SJCRH30 (cell line): ENCODE measurements around the gene MPST. TPM values are rescaled to one million over a fixed set of nuclear protein-coding genes. Genes with fewer than 3 reads are reported as not detected.

ENCODE experiments used
- DNase-seq, 2 experiments: peaks; one replicate each; pipeline ENCODE4 v3.0.0-alpha.2; 2015 to 2020
- H3K27ac ChIP-seq: fragments of 250-450 bp; sonication (Bioruptor Pico); 2 replicates; pipeline ENCODE4 v1.5.1; 2020; ENCODE audit warnings: mild to moderate bottlenecking, moderate library complexity
- H3K27me3 ChIP-seq: fragments of 250-450 bp; sonication (Bioruptor Pico); 2 replicates; pipeline ENCODE4 v1.5.1; 2020; ENCODE audit warnings: mild to moderate bottlenecking, moderate library complexity
- H3K36me3 ChIP-seq: fragments of 250-450 bp; sonication (Bioruptor Pico); 2 replicates; pipeline ENCODE4 v1.5.1; 2020; ENCODE audit warnings: mild to moderate bottlenecking, moderate library complexity
- H3K4me1 ChIP-seq: fragments of 250-450 bp; sonication (Bioruptor Pico); 2 replicates; pipeline ENCODE4 v1.5.1; 2020; ENCODE audit warnings: mild to moderate bottlenecking, moderate library complexity
- H3K4me3 ChIP-seq: fragments of 250-450 bp; sonication (Bioruptor Pico); 2 replicates; pipeline ENCODE4 v1.5.1; 2020; ENCODE audit warnings: mild to moderate bottlenecking, moderate library complexity
- H3K9me3 ChIP-seq: fragments of 250-450 bp; sonication (Bioruptor Pico); replicated peaks from 2 replicates; pipeline ENCODE4 v1.5.1; 2020; ENCODE audit warnings: mild to moderate bottlenecking, moderate library complexity
- total RNA-seq: library from RNA; depleted of rRNA; stranded (reverse); fragments of >200 nt; shearing (Covaris generic); gene quantifications from 2 replicates; pipeline ENCODE4 v1.2.3, GENCODE V29; 2014

MPST gene
- total RNA-seq, 1 experiment from 2014 or later = 58.7 TPM

DNA sequence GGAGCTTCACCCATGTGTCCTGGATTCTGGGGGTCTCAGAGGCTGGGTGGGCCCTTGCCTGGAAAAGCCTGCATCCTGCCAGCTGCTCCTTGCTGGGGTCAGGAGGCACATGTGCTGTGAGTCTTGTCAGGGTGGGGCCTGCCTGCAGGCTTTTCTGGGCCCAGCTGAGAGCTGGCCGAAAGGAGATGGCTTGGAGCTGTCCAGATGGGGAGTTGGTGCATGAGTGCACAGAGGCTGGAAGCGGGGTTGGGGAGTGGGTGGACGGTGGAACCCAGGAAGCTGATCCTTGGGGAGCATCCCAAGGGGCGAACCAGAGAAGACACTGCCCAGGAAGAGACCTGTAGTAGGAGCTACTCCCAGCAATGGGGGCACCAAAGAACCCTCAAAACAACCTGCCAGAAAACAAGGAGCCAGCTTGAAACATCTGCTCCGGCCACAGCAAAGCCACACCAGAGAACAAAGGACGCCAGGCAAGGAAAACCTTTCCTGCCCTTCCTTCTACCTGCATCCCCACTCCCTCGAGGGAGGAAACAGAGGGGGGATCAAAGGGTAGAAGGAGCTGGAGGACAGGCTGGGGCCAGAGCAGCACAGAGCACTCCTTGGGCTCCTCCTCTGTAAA lies 23.8 kb downstream of the MPST start:
- Histone ChIP-seq H3K4me3 (no peak overlapping the region), H3K36me3 (no peaks in the 10 kb centered on the region), H3K27ac (no peak overlapping the region), H3K27me3 (no peaks in the 10 kb centered on the region), H3K4me1 (no peaks in the 10 kb centered on the region), H3K9me3 (no peaks in the 10 kb centered on the region)
- DNase-seq = no peak

DNA sequence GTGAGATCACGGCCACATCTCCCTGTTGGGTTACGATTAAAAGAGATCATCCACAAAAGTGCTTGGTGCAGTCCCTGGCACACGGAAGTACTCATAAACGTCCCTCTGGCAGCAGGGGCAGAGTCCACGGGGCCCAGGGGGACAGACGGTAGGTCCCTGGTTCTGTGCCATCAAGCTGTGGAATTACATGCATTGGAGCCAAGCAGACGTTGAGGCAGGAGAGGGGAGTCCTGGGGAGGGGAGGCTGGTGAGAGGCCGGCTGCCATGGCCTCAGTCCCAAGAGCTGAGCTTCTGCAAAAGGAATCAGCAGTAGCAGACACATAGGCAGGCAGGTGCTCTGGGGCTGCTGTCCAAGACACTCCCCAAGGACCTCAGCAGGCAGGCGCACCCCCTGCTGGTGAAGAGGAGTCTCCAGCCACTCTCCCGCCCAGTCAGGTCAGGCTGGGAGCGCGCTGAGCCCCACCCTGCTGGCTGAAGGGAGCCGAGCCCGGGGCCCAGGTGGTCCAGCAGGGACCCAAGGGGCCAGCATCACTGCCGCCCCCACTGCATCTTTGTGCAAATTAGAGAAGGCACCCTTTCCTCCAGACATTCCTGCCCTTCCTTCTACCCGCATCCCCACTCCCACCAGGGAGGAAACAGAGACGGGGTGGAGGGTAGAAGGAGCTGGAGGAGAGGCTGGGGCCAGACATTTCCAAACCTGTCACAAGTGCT lies 24.4 kb downstream of the MPST start:
- no peak overlapping the region for H3K27ac ChIP-seq
- H3K4me3 ChIP-seq = no peak overlapping the region
- no peaks in the 10 kb centered on the region for H3K9me3 ChIP-seq
- H3K27me3 ChIP-seq = no peaks in the 10 kb centered on the region
- DNase-seq = peak; percentile 49 to 55
- H3K4me1 ChIP-seq = no peaks in the 10 kb centered on the region
- H3K36me3 ChIP-seq = no peaks in the 10 kb centered on the region

DNA sequence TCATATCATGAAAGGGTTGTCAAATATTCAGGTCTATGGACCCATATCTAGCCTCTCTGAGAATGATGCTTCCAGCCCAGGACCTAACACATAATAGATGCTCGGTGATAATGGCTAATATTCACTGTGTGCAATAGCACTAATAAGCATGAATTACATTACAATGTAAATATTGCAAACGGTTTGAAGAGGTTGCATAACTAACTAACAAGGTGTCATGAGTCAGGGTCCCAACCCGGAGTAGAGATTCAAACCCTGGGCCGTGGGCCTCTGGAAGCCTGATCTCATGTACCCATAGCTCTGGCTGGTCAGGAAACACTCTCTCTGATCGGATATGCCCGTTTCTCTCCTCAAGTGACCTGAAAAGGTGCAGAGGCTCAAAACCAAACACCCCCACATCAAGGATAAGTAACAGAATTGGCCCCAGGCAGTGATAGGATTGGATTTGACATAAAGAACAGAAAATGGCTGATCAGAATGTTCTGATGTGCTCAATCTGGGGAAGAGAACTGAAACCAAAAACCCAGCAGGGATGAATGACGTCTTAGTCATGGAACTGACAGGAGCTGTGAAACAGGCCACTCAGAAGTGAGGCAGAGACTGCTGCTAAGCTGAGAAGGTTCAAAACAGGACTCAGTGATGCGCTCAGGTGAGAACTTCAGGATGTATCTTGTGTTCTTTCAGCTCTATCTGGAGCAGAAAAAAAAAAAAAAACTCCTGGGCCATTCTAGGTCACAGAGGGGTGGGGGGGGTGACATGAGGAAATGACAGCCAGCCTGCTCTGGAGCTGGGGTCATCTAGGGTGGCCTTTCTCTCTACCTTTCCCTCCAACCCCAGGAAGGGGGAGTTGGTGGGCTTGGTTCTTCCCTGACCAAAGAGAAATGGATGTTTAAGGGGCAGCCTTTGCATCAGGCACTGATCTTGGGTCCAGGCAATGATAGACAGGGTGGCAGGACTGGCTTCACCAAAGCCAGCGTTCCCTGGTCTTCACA lies 25.4 kb downstream of the MPST start:
- Histone ChIP-seq H3K9me3 (no peaks in the 10 kb centered on the region), H3K27ac (no peak overlapping the region), H3K4me3 (no peak overlapping the region), H3K36me3 (no peaks in the 10 kb centered on the region), H3K27me3 (no peaks in the 10 kb centered on the region; the same call in 1 of the 2 replicates), H3K4me1 (no peaks in the 10 kb centered on the region)
- DNase-seq = no peak

- no peak overlapping the region for H3K27ac ChIP-seq
- no peak for DNase-seq
- no peaks in the 10 kb centered on the region; the same call in 1 of the 2 replicates for H3K27me3 ChIP-seq
- H3K4me3 ChIP-seq = no peak overlapping the region
- no peaks in the 10 kb centered on the region for H3K36me3 ChIP-seq
- H3K9me3 ChIP-seq = no peaks in the 10 kb centered on the region
- no peaks in the 10 kb centered on the region for H3K4me1 ChIP-seq
Observed at GRCh38 chr22:37045958-37046357, 26.4 kb downstream of the MPST start.

GRCh38 chr22:37046589-37046988 lies 27.0 kb downstream of the MPST start:
- no peak overlapping the region for H3K4me3 ChIP-seq
- no peak for DNase-seq
- no peaks in the 10 kb centered on the region for H3K36me3 ChIP-seq
- no peak overlapping the region for H3K27ac ChIP-seq
- no peaks in the 10 kb centered on the region for H3K9me3 ChIP-seq
- no peaks in the 10 kb centered on the region for H3K4me1 ChIP-seq
- H3K27me3 ChIP-seq = no peaks in the 10 kb centered on the region; the same call in 1 of the 2 replicates

DNA sequence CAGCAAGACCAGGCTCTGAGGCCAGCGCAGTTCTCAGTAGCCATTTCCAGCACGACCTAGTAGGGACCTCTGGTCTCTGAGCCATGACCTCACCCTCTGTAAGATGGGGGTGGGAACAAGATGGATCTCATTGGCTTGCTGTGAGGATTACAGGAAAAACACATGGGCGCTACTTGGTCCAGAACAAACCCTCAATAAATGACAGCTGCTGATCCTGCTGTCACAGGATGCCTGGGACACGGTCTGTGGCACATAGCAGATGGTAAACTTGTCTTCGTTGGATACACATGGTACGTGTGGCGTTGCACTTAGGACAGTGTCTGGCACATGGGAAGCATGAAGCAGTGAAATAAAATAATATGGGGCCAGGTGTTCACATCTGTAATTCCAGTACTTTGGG lies 27.5 kb downstream of the MPST start:
- H3K27ac ChIP-seq = no peak overlapping the region
- H3K36me3 ChIP-seq = no peaks in the 10 kb centered on the region
- DNase-seq = no peak
- no peaks in the 10 kb centered on the region; the same call in 1 of the 2 replicates for H3K27me3 ChIP-seq
- H3K4me1 ChIP-seq = no peaks in the 10 kb centered on the region
- no peak overlapping the region for H3K4me3 ChIP-seq
- no peaks in the 10 kb centered on the region for H3K9me3 ChIP-seq

- Histone ChIP-seq H3K27me3 (no peaks in the 10 kb centered on the region; the same call in 1 of the 2 replicates), H3K4me3 (no peak overlapping the region), H3K4me1 (no peaks in the 10 kb centered on the region), H3K36me3 (no peaks in the 10 kb centered on the region), H3K9me3 (no peaks in the 10 kb centered on the region), H3K27ac (no peak overlapping the region)
- DNase-seq = no peak
Observed at GRCh38 chr22:37048133-37048532, 28.6 kb downstream of the MPST start.

DNA sequence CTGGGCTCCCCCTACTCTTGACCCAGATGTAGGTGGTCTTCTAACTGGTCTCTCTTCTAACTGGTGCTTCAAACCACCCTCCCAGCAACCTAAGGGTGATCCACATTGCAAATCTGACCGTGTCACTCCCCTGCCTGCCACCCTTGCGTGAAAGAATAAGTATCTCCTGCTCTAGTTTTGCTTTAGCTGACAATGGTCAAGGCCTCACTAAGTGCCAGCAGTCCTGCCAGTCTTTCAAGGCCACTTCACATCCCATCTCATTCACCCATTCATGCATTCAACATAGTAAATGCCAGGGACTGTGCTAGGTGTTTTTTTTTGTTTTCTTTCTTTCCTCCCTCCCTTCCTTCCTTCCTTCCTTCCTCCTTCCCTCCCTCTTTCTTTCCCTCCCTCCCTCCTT lies 29.7 kb downstream of the MPST start:
- no peak overlapping the region for H3K27ac ChIP-seq
- H3K9me3 ChIP-seq = no peaks in the 10 kb centered on the region
- H3K36me3 ChIP-seq = no peaks in the 10 kb centered on the region
- no peaks in the 10 kb centered on the region; the same call in 1 of the 2 replicates for H3K27me3 ChIP-seq
- no peak for DNase-seq
- H3K4me1 ChIP-seq = peaks cover 7% of the 10 kb centered on the region; the same call in 1 of the 2 replicates
- no peak overlapping the region for H3K4me3 ChIP-seq

- Histone ChIP-seq H3K27ac (no peak overlapping the region), H3K27me3 (no peaks in the 10 kb centered on the region; the same call in 1 of the 2 replicates), H3K9me3 (no peaks in the 10 kb centered on the region), H3K4me1 (peaks cover 9% of the 10 kb centered on the region; the same call in 1 of the 2 replicates), H3K4me3 (no peak overlapping the region), H3K36me3 (no peaks in the 10 kb centered on the region)
- no peak for DNase-seq
Observed at GRCh38 chr22:37050913-37051312, 31.4 kb downstream of the MPST start.

DNA sequence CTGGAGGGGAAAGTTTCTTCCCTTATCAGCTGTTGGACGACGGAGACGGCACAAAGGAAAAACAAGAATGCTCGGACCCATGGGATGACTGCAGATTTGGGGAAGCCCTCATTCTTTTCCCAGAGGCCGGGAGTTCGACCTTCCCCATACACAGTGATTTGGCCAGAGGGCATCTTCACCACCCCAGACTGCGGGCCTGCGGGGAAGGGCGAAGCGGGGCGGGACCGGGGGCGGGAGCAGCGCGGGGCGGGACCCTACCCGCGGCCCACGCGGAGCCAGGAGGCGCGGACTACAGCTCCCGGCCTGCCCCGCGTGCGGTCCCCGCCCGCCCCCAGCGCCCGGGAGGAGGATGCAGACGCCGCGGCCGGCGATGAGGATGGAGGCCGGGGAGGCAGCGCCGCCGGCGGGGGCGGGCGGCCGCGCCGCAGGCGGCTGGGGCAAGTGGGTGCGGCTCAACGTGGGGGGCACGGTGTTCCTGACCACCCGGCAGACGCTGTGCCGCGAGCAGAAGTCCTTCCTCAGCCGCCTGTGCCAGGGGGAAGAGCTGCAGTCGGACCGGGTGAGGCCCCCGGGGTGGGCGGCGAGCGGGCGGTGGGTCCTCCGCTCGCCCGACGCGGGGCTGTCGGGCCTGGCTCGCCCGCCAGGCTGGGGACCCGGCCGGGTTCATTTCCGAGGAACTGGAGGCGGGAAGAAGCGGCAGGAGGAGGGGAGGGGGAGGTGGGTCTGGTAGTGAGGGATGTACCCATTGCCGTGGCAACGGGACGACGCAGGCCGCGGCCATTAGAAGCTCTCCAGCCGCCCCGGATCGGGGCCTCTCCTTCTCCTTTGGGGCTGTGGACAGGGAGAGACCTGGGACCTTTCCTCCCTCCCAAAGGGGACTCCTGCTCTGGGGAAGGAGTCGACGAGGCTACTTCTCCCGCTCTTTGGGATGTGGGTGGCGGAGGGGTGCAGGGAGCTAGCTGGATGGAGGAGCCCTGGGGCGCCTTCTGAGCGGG lies 32.1 kb downstream of the MPST start, which contains the start of gene KCTD17:
Gene KCTD17 (plus strand): TSS at position 352 of the 995 bp plus-strand sequence. CDS start 19 bp downstream, at position 371.
- Histone ChIP-seq H3K27me3 (no peaks in the 10 kb centered on the region; the same call in 1 of the 2 replicates), H3K27ac (no peak within 1 kb of the TSS)

GRCh38 chr22:37052386-37053309 lies 33.1 kb downstream of the MPST start:
- H3K27me3 ChIP-seq = no peaks in the 10 kb centered on the region; the same call in 1 of the 2 replicates
- peaks cover 9% of the 10 kb centered on the region; the same call in 1 of the 2 replicates for H3K4me1 ChIP-seq
- peak overlapping the region; percentile 80 for H3K4me3 ChIP-seq
- DNase-seq = no peak
- no peaks in the 10 kb centered on the region for H3K36me3 ChIP-seq
- H3K27ac ChIP-seq = no peak overlapping the region
- H3K9me3 ChIP-seq = no peaks in the 10 kb centered on the region

More for the DNA sequence above, 32.1 kb downstream of the MPST start, which contains the start of gene KCTD17:
- Histone ChIP-seq H3K4me3 (peak within 1 kb of the TSS; percentile 80), H3K9me3 (no peaks in the 10 kb centered on the region), H3K4me1 (peaks cover 9% of the 10 kb centered on the region; the same call in 1 of the 2 replicates), H3K36me3 (no peaks in the 10 kb centered on the region)
- DNase-seq = peak; percentile 59 to 66

GRCh38 chr22:37053310-37054055 lies 33.9 kb downstream of the MPST start:
- DNase-seq = no peak
- Histone ChIP-seq H3K4me3 (no peak overlapping the region), H3K9me3 (no peaks in the 10 kb centered on the region), H3K27ac (no peak overlapping the region), H3K36me3 (no peaks in the 10 kb centered on the region), H3K27me3 (no peaks in the 10 kb centered on the region; the same call in 1 of the 2 replicates), H3K4me1 (peaks cover 9% of the 10 kb centered on the region; the same call in 1 of the 2 replicates)
